ENCODE results near the gene GIMD1.

DNA sequence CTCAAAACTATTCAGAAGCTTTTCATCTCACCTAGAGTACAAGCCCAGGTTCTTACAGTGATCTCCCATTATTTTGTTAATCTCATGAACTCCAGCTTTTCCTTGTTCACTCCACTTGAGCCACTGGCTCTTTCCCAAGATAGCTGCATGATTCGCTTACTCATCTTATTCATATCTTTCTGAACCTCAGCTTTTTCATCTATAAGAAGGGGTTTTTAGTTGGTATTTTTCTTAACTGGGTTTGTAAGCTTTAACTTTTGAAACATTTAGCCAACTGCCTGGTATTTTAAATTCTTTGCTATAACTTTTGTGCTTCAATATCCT lies 24.0 kb downstream of the GIMD1 start:
- TF ChIP-seq, protein P1, sequence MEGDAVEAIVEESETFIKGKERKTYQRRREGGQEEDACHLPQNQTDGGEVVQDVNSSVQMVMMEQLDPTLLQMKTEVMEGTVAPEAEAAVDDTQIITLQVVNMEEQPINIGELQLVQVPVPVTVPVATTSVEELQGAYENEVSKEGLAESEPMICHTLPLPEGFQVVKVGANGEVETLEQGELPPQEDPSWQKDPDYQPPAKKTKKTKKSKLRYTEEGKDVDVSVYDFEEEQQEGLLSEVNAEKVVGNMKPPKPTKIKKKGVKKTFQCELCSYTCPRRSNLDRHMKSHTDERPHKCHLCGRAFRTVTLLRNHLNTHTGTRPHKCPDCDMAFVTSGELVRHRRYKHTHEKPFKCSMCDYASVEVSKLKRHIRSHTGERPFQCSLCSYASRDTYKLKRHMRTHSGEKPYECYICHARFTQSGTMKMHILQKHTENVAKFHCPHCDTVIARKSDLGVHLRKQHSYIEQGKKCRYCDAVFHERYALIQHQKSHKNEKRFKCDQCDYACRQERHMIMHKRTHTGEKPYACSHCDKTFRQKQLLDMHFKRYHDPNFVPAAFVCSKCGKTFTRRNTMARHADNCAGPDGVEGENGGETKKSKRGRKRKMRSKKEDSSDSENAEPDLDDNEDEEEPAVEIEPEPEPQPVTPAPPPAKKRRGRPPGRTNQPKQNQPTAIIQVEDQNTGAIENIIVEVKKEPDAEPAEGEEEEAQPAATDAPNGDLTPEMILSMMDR (IDR thresholded peaks at IDR 0.05): no peak
- TF ChIP-seq POLR2A (IDR thresholded peaks at IDR 0.05): no peak
